GM12878 (cell line): ENCODE data around the gene COL26A1.

Experiments
- EZH2 ChIP-seq: IDR thresholded peaks from 2 replicates; pipeline ENCODE4 v1.6.1; 2012; ENCODE audit warnings: low read depth, mild to moderate bottlenecking, control low read depth, inconsistent platforms, low read length, borderline replicate concordance; ENCODE audit not compliant: control insufficient read depth
- FOXK2 ChIP-seq: fragments of 450-650 bp; IDR thresholded peaks from 2 replicates; pipeline ENCODE4 v1.6.1; 2017; ENCODE audit warnings: mild to moderate bottlenecking, moderate library complexity
- POLR2A ChIP-seq: IDR thresholded peaks from 2 replicates; pipeline ENCODE4 v1.6.1; 2011; ENCODE audit warnings: low read depth, mild to moderate bottlenecking, low read length
- RB1 ChIP-seq: fragments of 450-650 bp; formaldehyde crosslinking; IDR thresholded peaks from 2 replicates; pipeline ENCODE4 v1.6.1; 2017; ENCODE audit warnings: mild to moderate bottlenecking, borderline replicate concordance
- SIN3A ChIP-seq: IDR thresholded peaks from 2 replicates; pipeline ENCODE4 v1.6.1; 2012; ENCODE audit warnings: low read depth, low read length, improper control_type of control experiment
- SP1 ChIP-seq: IDR thresholded peaks from one replicate; pipeline ENCODE4 v1.6.1; 2011; ENCODE audit warnings: low read depth, low read length
- ZZZ3 ChIP-seq: IDR thresholded peaks from 2 replicates; pipeline ENCODE4 v1.6.1; 2011; ENCODE audit warnings: low read depth; ENCODE audit not compliant: control insufficient read depth, insufficient read length

DNA sequence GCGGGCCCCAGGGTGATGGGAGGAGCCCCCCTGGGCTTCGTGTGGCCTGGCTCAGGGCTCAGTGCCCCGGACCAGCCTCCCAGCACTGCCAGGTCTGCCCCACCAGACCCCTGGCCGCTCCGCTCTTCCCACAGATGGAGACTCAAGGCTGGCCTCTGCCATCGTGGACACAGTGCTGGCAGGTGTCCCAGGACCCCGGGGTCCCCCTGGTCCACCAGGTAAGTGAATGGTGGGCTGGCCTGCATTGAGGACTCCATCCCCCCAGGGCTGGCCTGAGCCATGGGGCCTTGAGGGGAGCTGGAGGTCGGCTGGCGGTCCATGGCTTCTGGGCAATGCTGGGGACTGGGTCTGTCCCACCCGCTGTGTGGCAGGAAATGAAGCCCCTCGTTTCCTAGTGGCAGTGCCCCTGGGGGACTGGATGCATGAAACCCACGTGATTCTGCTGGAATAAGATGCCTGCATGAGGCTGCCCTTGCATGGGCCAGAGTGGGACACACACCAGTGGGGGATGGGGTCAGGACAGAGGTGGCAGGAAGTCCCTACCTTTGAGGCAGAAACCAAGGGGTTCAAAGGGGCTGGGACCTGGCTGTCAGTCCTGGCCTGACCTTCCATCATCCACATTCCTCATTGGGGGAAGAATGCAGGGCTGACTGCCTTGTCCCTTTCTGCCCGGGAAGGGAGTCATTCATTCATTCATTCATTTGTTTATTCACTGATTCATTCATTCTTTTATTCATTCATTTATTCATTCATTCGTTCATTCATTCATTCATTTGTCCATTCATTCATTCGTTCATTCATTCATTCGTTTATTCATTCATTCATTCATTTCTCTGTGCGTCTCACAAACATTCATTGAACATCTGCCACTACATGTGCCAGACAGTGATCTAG, 184.6 kb downstream of the COL26A1 start:
- TF ChIP-seq RB1, result no peak
- TF ChIP-seq SIN3A, result no peak
- TF ChIP-seq ZZZ3, result no peak
- TF ChIP-seq FOXK2, result no peak
- TF ChIP-seq EZH2, result no peak
- TF ChIP-seq SP1, result no peak
- TF ChIP-seq POLR2A, result no peak
